SK-N-SH (cell line): Measurements from ENCODE around the gene STS. TPM values are rescaled to one million over a fixed set of nuclear protein-coding genes. Genes with fewer than 3 reads are reported as not detected.

Source experiments
- CTCF ChIA-PET: fragments of 300-600, 350-600 bp; formaldehyde crosslinking; extraction: SDS; loops from one replicate; lab custom pipeline; 2021; lab: Yijun Ruan, JAX
- POLR2A ChIA-PET: fragments of 350-600 bp; sonication (Branson Sonifier 250); formaldehyde crosslinking; extraction: SDS; loops from one replicate; lab custom pipeline; 2020; ENCODE audit warnings: antibody characterized with exemption, inconsistent platforms; lab: Yijun Ruan, JAX
- DNase-seq: peaks from one replicate; pipeline ENCODE4 v3.0.0; 2012
- H2AFZ ChIP-seq: fragments of 200-600 bp; sonication (generic); 2 replicates; pipeline ENCODE4 v1.8.1; 2016; ENCODE audit warnings: antibody characterized with exemption, mild to moderate bottlenecking, low read depth
- H3F3A ChIP-seq: fragments of 200-600 bp; sonication (generic); replicated peaks from 2 replicates; pipeline ENCODE3; 2016; ENCODE audit warnings: antibody characterized with exemption, mild to moderate bottlenecking; ENCODE audit not compliant: insufficient read depth
- H3K27ac ChIP-seq, 2 experiments: fragments of 200-500 bp in 1 of 2; fragments of 200-600 bp in 1 of 2; sonication (Bioruptor generic) in 1 of 2; sonication (generic), shearing (Covaris generic) in 1 of 2; 2 replicates each; pipeline versions ENCODE4 v1.5.1 to v1.6.1; 2014 to 2016; ENCODE audit warnings: low read depth in 2 of 2, inconsistent platforms in 1 of 2, low read length in 1 of 2, mild to moderate bottlenecking in 1 of 2, mixed read lengths in 1 of 2
- H3K27me3 ChIP-seq: fragments of 200-600 bp; sonication (generic), shearing (Covaris generic); 2 replicates; pipeline ENCODE4 v1.6.1; 2016; ENCODE audit warnings: mixed run types; ENCODE audit not compliant: insufficient read depth
- H3K36me3 ChIP-seq, 2 experiments: fragments of 200-500 bp in 1 of 2; fragments of 200-600 bp in 1 of 2; sonication (Bioruptor generic) in 1 of 2; sonication (generic) in 1 of 2; replicated peaks in 1 of 2; 2 replicates each; pipeline versions ENCODE3 to v1.5.1; 2014 to 2016; ENCODE audit warnings: low read length in 1 of 2, mild to moderate bottlenecking in 1 of 2; ENCODE audit not compliant: insufficient read depth in 2 of 2, control insufficient read depth in 1 of 2
- H3K4me1 ChIP-seq, 2 experiments: fragments of 200-500 bp in 1 of 2; fragments of 200-600 bp in 1 of 2; sonication (Bioruptor generic) in 1 of 2; sonication (generic), shearing (Covaris generic) in 1 of 2; 2 replicates each; pipeline versions ENCODE4 v1.5.1 to v1.6.1; 2014 to 2016; ENCODE audit warnings: low read depth in 1 of 2, low read length in 1 of 2, mixed run types in 1 of 2; ENCODE audit not compliant: insufficient read depth in 2 of 2, control insufficient read depth in 1 of 2
- H3K4me2 ChIP-seq: fragments of 200-600 bp; sonication (generic), shearing (Covaris generic); 2 replicates; pipeline ENCODE4 v1.6.1; 2017; ENCODE audit warnings: mixed run types
- H3K4me3 ChIP-seq, 2 experiments: fragments of 200-500 bp in 1 of 2; fragments of 200-600 bp in 1 of 2; sonication (Bioruptor generic) in 1 of 2; sonication (generic), shearing (Covaris generic) in 1 of 2; 2 replicates each; pipeline versions ENCODE4 v1.5.1 to v1.8.1; 2014 to 2016; ENCODE audit warnings: low read depth in 2 of 2, inconsistent platforms in 1 of 2, low read length in 1 of 2, mild to moderate bottlenecking in 1 of 2, mixed read lengths in 1 of 2, moderate library complexity in 1 of 2
- H3K79me2 ChIP-seq: fragments of 200-600 bp; sonication (generic); 2 replicates; pipeline ENCODE4 v1.8.1; 2017; ENCODE audit warnings: mild to moderate bottlenecking; ENCODE audit not compliant: insufficient read depth
- H3K9ac ChIP-seq: fragments of 200-600 bp; sonication (generic); 2 replicates; pipeline ENCODE4 v1.6.1; 2017; ENCODE audit warnings: mixed run types
- H3K9me2 ChIP-seq: fragments of 200-600 bp; sonication (generic); 2 replicates; pipeline ENCODE4 v1.6.1; 2017; ENCODE audit warnings: mixed run types
- H3K9me3 ChIP-seq: fragments of 200-600 bp; sonication (generic); 2 replicates; pipeline ENCODE4 v1.6.1; 2017; ENCODE audit warnings: mixed run types, mild to moderate bottlenecking, moderate library complexity
- H4K20me1 ChIP-seq: fragments of 200-600 bp; sonication (generic); 2 replicates; pipeline ENCODE4 v1.6.1; 2017; ENCODE audit warnings: mild to moderate bottlenecking, mixed run types; ENCODE audit not compliant: insufficient read depth
- FOXJ3 ChIP-seq: sonication (generic); formaldehyde crosslinking; IDR thresholded peaks from 2 replicates; pipeline ENCODE4 v1.5.1; 2020; ENCODE audit warnings: mild to moderate bottlenecking, missing genetic modification reagents
- FOXM1 ChIP-seq: IDR thresholded peaks from 2 replicates; pipeline ENCODE4 v1.4.0; 2012; ENCODE audit warnings: low read depth, mild to moderate bottlenecking
- GABPA ChIP-seq: IDR thresholded peaks from 2 replicates; pipeline ENCODE4 v1.4.0; 2012; ENCODE audit warnings: low read depth, mild to moderate bottlenecking
- GATA2 ChIP-seq: sonication (generic); formaldehyde crosslinking; IDR thresholded peaks from 2 replicates; pipeline ENCODE4 v1.5.0; 2020; ENCODE audit warnings: mild to moderate bottlenecking, missing genetic modification reagents
- POLR2AphosphoS5 ChIP-seq: IDR thresholded peaks from 2 replicates; pipeline ENCODE4 v1.6.1; 2012; ENCODE audit warnings: low read depth, low read length
- RXRA ChIP-seq: IDR thresholded peaks from 2 replicates; pipeline ENCODE4 v1.4.0; 2012; ENCODE audit warnings: low read depth, mild to moderate bottlenecking, borderline replicate concordance
- YY1 ChIP-seq: IDR thresholded peaks from 2 replicates; pipeline ENCODE4 v1.4.0; 2012; ENCODE audit warnings: low read depth, mild to moderate bottlenecking
- whole genome bisulfite sequencing: methylation state at CpG from one replicate; pipeline ENCODE4 v1.1.6; 2017; ENCODE audit warnings: low lambda C conversion rate; 5-methylcytosine and 5-hydroxymethylcytosine counted together
- polyA plus RNA-seq, 3 experiments: library from polyadenylated mRNA; depleted of rRNA; stranded (reverse); fragments of >200 nt; gene quantifications; 2 replicates each; pipeline ENCODE4 v1.2.3, GENCODE V29; 2012
- TF ChIP-seq, protein P1 (sequence below): IDR thresholded peaks from 2 replicates; pipeline ENCODE4 v1.6.1; 2012; ENCODE audit warnings: mild to moderate bottlenecking, low read depth, low read length, moderate library complexity
- TF ChIP-seq, protein P2 (sequence below): fragments of 150-350 bp; IDR thresholded peaks from 2 replicates; pipeline ENCODE4 v1.6.1; 2016; ENCODE audit warnings: mild to moderate bottlenecking, low read depth, low read length
- TF ChIP-seq, protein P3 (sequence below): fragments of 200-600 bp; sonication (generic); IDR thresholded peaks from 2 replicates; pipeline ENCODE4 v1.6.1; 2017; ENCODE audit warnings: antibody characterized with exemption, mild to moderate bottlenecking, moderate library complexity

Gene STS
- polyA plus RNA-seq, 1 of the 3 experiments (the other 2 are of a cell fraction), result 1.1 TPM

DNA sequence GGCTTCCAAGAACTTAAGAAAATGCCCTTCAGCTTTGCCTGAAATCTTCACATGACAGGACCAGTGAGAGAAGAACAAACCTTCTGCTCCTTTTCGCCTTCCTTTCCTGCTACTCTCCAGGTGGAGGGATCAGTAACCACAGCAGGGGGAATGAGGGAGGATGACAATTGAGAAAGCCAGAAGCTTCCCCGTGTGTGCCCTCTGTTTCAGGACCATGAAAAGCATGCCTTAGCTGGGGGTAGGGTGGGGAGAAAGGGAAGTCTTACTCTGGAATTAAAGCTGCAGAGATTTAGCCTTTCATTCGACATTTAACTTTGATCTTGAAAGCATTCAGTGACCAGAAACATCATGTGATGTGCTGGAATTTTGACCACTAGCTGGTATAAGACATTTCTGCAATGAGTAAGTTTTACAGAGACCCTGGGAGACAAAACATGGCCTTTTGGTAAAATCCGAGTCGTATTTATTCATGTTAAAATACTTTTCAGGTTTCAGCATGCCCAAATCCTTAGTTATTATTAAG is 11.0 kb downstream of the STS start:
- H3K4me2 ChIP-seq, result no peak overlapping the region
- no peak overlapping the region for H3K4me3 ChIP-seq
- H3F3A ChIP-seq, result no peaks in the 10 kb centered on the region
- no peaks in the 10 kb centered on the region for H3K9me3 ChIP-seq
- no peaks in the 10 kb centered on the region for H3K79me2 ChIP-seq
- H3K9ac ChIP-seq, result no peak overlapping the region
- H3K4me1 ChIP-seq, result no peaks in the 10 kb centered on the region; a peak in 1 of 4 replicates
- POLR2A ChIA-PET, result no interaction called here
- WGBS, result 62% methylated on average over 5 of the region's 5 CpGs
- H2AFZ ChIP-seq, result no peak overlapping the region
- DNase-seq, result no peak
- TF ChIP-seq GABPA (no peak), GATA2 (CRISPR knock-in tag) (no peak), POLR2AphosphoS5 (no peak)
- TF ChIP-seq, protein P1, sequence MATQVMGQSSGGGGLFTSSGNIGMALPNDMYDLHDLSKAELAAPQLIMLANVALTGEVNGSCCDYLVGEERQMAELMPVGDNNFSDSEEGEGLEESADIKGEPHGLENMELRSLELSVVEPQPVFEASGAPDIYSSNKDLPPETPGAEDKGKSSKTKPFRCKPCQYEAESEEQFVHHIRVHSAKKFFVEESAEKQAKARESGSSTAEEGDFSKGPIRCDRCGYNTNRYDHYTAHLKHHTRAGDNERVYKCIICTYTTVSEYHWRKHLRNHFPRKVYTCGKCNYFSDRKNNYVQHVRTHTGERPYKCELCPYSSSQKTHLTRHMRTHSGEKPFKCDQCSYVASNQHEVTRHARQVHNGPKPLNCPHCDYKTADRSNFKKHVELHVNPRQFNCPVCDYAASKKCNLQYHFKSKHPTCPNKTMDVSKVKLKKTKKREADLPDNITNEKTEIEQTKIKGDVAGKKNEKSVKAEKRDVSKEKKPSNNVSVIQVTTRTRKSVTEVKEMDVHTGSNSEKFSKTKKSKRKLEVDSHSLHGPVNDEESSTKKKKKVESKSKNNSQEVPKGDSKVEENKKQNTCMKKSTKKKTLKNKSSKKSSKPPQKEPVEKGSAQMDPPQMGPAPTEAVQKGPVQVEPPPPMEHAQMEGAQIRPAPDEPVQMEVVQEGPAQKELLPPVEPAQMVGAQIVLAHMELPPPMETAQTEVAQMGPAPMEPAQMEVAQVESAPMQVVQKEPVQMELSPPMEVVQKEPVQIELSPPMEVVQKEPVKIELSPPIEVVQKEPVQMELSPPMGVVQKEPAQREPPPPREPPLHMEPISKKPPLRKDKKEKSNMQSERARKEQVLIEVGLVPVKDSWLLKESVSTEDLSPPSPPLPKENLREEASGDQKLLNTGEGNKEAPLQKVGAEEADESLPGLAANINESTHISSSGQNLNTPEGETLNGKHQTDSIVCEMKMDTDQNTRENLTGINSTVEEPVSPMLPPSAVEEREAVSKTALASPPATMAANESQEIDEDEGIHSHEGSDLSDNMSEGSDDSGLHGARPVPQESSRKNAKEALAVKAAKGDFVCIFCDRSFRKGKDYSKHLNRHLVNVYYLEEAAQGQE, result 0 out of 2 replicates have a peak, but pooled peaks have one; percentile 29
- no peaks in the 10 kb centered on the region for H3K36me3 ChIP-seq
- H3K9me2 ChIP-seq, result no peaks in the 10 kb centered on the region
- no peaks in the 10 kb centered on the region for H3K27me3 ChIP-seq
- no peaks in the 10 kb centered on the region for H4K20me1 ChIP-seq
- CTCF ChIA-PET, result no interaction called here
- no peak overlapping the region for H3K27ac ChIP-seq

DNA sequence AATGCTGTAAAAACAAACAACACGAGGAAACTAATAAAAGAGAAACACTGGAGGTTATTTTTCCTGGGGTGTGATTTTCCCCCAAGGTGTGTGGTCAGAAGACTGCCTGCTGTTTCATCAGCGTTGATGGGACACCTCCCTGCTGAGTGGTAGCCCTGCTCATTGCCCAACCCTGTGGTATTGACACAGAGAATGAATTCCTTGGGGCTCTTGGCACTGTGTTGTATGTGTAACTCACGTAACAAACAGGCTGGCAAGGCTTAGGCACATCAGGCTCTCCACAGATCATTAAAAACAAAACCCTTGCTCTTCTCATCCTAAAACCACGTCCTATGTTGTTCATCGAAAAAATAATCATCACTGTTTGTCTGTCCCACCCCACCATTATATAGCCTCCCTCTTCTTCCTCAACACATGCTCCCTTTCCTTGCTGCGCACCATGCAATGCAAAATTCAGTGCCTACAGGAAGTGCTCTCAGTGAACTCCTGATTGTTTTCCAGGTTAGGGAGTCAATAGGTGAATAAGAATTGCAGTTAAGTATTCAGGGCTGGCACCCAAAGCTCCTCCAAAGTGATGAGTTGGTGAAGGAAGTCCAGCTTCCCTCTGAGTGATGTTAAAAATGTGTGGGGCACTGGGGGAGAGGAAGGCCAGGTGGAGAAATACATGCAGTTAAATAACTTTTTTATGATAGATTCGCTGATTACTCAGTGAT is 11.8 kb downstream of the STS start:
- ChIA-PET CTCF (no interaction called here), POLR2A (no interaction called here)
- Histone ChIP-seq H4K20me1 (no peaks in the 10 kb centered on the region), H3K4me2 (no peak overlapping the region), H3K4me3 (no peak overlapping the region), H3K9me3 (no peaks in the 10 kb centered on the region), H3K79me2 (no peaks in the 10 kb centered on the region), H3K9ac (no peak overlapping the region), H3K9me2 (no peaks in the 10 kb centered on the region), H3K27ac (no peak overlapping the region), H2AFZ (no peak overlapping the region), H3F3A (no peaks in the 10 kb centered on the region), H3K36me3 (no peaks in the 10 kb centered on the region), H3K4me1 (no peaks in the 10 kb centered on the region; a peak in 1 of 4 replicates), H3K27me3 (no peaks in the 10 kb centered on the region)
- TF ChIP-seq, protein P2, sequence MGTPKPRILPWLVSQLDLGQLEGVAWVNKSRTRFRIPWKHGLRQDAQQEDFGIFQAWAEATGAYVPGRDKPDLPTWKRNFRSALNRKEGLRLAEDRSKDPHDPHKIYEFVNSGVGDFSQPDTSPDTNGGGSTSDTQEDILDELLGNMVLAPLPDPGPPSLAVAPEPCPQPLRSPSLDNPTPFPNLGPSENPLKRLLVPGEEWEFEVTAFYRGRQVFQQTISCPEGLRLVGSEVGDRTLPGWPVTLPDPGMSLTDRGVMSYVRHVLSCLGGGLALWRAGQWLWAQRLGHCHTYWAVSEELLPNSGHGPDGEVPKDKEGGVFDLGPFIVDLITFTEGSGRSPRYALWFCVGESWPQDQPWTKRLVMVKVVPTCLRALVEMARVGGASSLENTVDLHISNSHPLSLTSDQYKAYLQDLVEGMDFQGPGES, result no peak
- TF ChIP-seq FOXJ3 (CRISPR knock-in tag) (no peak), RXRA (no peak), FOXM1 (no peak), YY1 (no peak)
- TF ChIP-seq, protein P3, sequence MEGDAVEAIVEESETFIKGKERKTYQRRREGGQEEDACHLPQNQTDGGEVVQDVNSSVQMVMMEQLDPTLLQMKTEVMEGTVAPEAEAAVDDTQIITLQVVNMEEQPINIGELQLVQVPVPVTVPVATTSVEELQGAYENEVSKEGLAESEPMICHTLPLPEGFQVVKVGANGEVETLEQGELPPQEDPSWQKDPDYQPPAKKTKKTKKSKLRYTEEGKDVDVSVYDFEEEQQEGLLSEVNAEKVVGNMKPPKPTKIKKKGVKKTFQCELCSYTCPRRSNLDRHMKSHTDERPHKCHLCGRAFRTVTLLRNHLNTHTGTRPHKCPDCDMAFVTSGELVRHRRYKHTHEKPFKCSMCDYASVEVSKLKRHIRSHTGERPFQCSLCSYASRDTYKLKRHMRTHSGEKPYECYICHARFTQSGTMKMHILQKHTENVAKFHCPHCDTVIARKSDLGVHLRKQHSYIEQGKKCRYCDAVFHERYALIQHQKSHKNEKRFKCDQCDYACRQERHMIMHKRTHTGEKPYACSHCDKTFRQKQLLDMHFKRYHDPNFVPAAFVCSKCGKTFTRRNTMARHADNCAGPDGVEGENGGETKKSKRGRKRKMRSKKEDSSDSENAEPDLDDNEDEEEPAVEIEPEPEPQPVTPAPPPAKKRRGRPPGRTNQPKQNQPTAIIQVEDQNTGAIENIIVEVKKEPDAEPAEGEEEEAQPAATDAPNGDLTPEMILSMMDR, result no peak
- DNase-seq, result no peak
- WGBS, result 43% methylated on average over 7 of the region's 7 CpGs
